CD14-positive monocyte (primary cell): ENCODE data around the gene CPA1. TPM values are rescaled to one million over a fixed set of nuclear protein-coding genes. Genes with fewer than 3 reads are reported as not detected.

Experiments
- DNase-seq, 3 donors: peaks; one replicate each; pipeline ENCODE4 v3.0.0-alpha.2; 2011 to 2022
- H2AFZ ChIP-seq: 2 replicates; pipeline ENCODE4 v1.6.0; 2012; ENCODE audit warnings: mild to moderate bottlenecking, low read depth, low read length, inconsistent platforms; ENCODE audit not compliant: insufficient read depth, poor library complexity, severe bottlenecking
- H3K27ac ChIP-seq, 2 donors: 1 replicate in 1 of 2; 2 replicates in 1 of 2; pipeline ENCODE4 v1.5.1; 2012 to 2013; ENCODE audit warnings: low read length in 2 of 2, control low read depth in 1 of 2, inconsistent platforms in 1 of 2, low read depth in 1 of 2, mild to moderate bottlenecking in 1 of 2
- H3K27me3 ChIP-seq, 2 donors: one replicate each; pipeline versions ENCODE4 v1.6.0 to v1.6.1; 2011 to 2013; ENCODE audit warnings: low read length in 2 of 2; ENCODE audit not compliant: control insufficient read depth in 2 of 2, insufficient read depth in 2 of 2
- H3K36me3 ChIP-seq, 2 donors: replicated peaks in 1 of 2; 1 replicate in 1 of 2; 2 replicates in 1 of 2; pipeline versions ENCODE4 v1.5.1 to v1.6.1; 2012 to 2013; ENCODE audit warnings: low read length in 2 of 2, control low read depth in 1 of 2, inconsistent platforms in 1 of 2, mild to moderate bottlenecking in 1 of 2; ENCODE audit not compliant: insufficient read depth in 2 of 2, control insufficient read depth in 1 of 2
- H3K4me1 ChIP-seq, 2 donors: 1 replicate in 1 of 2; 2 replicates in 1 of 2; pipeline versions ENCODE4 v1.5.1 to v1.6.1; 2012 to 2013; ENCODE audit warnings: low read length in 2 of 2, control low read depth in 1 of 2, inconsistent platforms in 1 of 2, mild to moderate bottlenecking in 1 of 2, moderate library complexity in 1 of 2; ENCODE audit not compliant: insufficient read depth in 2 of 2, control insufficient read depth in 1 of 2
- H3K4me2 ChIP-seq: replicated peaks from 2 replicates; pipeline ENCODE3; 2012; ENCODE audit warnings: low read length, moderate library complexity, mild to moderate bottlenecking; ENCODE audit not compliant: poor library complexity, severe bottlenecking; ENCODE audit errors: extremely low read depth
- H3K4me3 ChIP-seq, 3 experiments: fragments of 200-600 bp in 1 of 3; sonication (generic) in 1 of 3; replicated peaks in 1 of 3; 1 replicate in 2 of 3; 2 replicates in 1 of 3; pipeline ENCODE4 v1.5.1; 2011 to 2013; ENCODE audit warnings: low read length in 3 of 3, mild to moderate bottlenecking in 3 of 3, control low read depth in 2 of 3, low read depth in 2 of 3, inconsistent platforms in 1 of 3, moderate library complexity in 1 of 3
- H3K79me2 ChIP-seq: 2 replicates; pipeline ENCODE4 v1.6.0; 2012; ENCODE audit warnings: mild to moderate bottlenecking, control low read depth, inconsistent platforms, low read length, moderate library complexity; ENCODE audit not compliant: insufficient read depth
- H3K9ac ChIP-seq: 2 replicates; pipeline ENCODE4 v1.6.0; 2017; ENCODE audit warnings: low read length, mild to moderate bottlenecking; ENCODE audit not compliant: insufficient read depth, poor library complexity, severe bottlenecking
- H3K9me3 ChIP-seq, 2 donors: replicated peaks in 1 of 2; 1 replicate in 1 of 2; 2 replicates in 1 of 2; pipeline versions ENCODE4 v1.5.1 to v1.6.1; 2012 to 2013; ENCODE audit warnings: low read length in 2 of 2, control low read depth in 1 of 2; ENCODE audit not compliant: control insufficient read depth in 1 of 2, insufficient read depth in 1 of 2
- H4K20me1 ChIP-seq: 2 replicates; pipeline ENCODE4 v1.6.0; 2012; ENCODE audit warnings: mild to moderate bottlenecking, low read length, control low read depth, moderate library complexity; ENCODE audit not compliant: insufficient read depth
- H3K27ac Mint-ChIP-seq, 7 donors: one replicate each; pipeline ENCODE4 v1.8.0; 2020; ENCODE audit warnings: mild to moderate bottlenecking in 7 of 7, mixed read lengths in 7 of 7, moderate library complexity in 6 of 7, inconsistent platforms in 2 of 7
- H3K27me3 Mint-ChIP-seq, 3 donors: one replicate each; pipeline ENCODE4 v1.8.0; 2021 to 2022; ENCODE audit warnings: low read depth in 3 of 3, mild to moderate bottlenecking in 3 of 3, mixed read lengths in 3 of 3, moderate library complexity in 3 of 3, inconsistent platforms in 1 of 3
- H3K36me3 Mint-ChIP-seq, 2 donors: one replicate each; pipeline ENCODE4 v1.8.0; 2020; ENCODE audit warnings: mixed read lengths in 2 of 2, inconsistent platforms in 1 of 2, mild to moderate bottlenecking in 1 of 2
- H3K4me1 Mint-ChIP-seq: one replicate; pipeline ENCODE4 v1.8.0; 2020; ENCODE audit warnings: mild to moderate bottlenecking, mixed read lengths
- H3K4me3 Mint-ChIP-seq, 2 donors: one replicate each; pipeline ENCODE4 v1.8.0; 2020; ENCODE audit warnings: mild to moderate bottlenecking in 2 of 2, mixed read lengths in 2 of 2, moderate library complexity in 1 of 2
- H3K9me3 Mint-ChIP-seq, 7 donors: one replicate each; pipeline ENCODE4 v1.8.0; 2020 to 2022; ENCODE audit warnings: mixed read lengths in 7 of 7, mild to moderate bottlenecking in 6 of 7, moderate library complexity in 6 of 7, inconsistent platforms in 2 of 7
- WGBS: methylation state at CpG from one replicate; pipeline ENCODE4 v1.1.5; 2013; ENCODE audit warnings: missing lambda C conversion rate; ENCODE audit not compliant: insufficient coverage; 5-methylcytosine and 5-hydroxymethylcytosine counted together
- intact Hi-C, 2 donors: fragments of 100-400 bp; cut with micrococcal nuclease; formaldehyde crosslinking; loops; one replicate each; pipeline versions ENCODE4 v1.15.0 to v1.15.1; 2023
- polyA plus RNA-seq, 3 donors: library from polyadenylated mRNA; depleted of rRNA in 1 of 3; unstranded in 2 of 3; stranded (reverse) in 1 of 3; fragments of 300-500 nt in 2 of 3; fragments of >200 nt in 1 of 3; fragmentation: Illumina TruSeq in 2 of 3; gene quantifications; 1 replicate in 2 of 3; 2 replicates in 1 of 3; pipeline ENCODE4 v1.2.3, GENCODE V29; 2012 to 2021
- TF ChIP-seq, protein P1 (sequence below): fragments of 200-600 bp; IDR thresholded peaks from one replicate; pipeline ENCODE4 v1.8.0; 2022; ENCODE audit warnings: antibody characterized with exemption, mild to moderate bottlenecking

The CPA1 gene
- polyA plus RNA-seq, 3 donors: not detected

DNA sequence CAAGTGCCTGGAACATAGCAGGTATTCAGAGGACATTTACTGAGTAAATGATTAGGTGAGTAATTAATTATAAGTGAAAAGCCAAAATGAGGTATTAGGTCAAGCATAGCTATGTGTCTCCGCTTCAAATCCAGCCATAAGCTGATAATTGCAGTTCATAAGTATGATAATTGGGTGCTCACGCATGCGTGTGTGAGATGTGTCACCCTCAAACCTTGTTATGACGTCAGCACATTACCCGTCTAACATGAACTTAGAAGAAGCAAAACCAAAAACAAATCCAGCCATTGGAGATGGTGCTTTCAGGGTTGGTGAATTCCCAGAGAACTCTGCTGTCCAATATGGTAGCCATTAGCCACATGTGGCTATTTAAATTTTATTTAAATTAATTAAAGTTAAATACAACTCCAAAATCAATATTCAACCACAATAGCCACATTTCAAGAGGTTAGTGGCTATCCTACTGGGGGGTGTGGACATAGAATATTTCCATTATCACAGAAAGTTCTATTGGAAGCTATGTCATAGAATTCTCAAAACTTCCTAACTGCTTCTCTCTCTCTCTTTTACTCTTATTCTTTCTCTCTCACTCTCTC, 35.9 kb upstream of the CPA1 start, which contains the start of gene CPA5:
Gene CPA5 (plus strand): TSS at position 546 of the 596 bp plus-strand sequence. CDS start 1,670 bp downstream, outside the sequence.
- Histone ChIP-seq H3K36me3 (no peaks in the 10 kb centered on the region), H3K79me2 (no peaks in the 10 kb centered on the region), H3K9me3 (peaks cover 0 to 4% of the 10 kb centered on the region in 2 donors), H3K4me3 (no peak within 1 kb of the TSS), H3K27me3 (no peaks in the 10 kb centered on the region), H2AFZ (no peak within 1 kb of the TSS), H3K27ac (no peak within 1 kb of the TSS), H4K20me1 (no peaks in the 10 kb centered on the region), H3K9ac (no peak within 1 kb of the TSS), H3K4me2 (no peak within 1 kb of the TSS), H3K4me1 (no peaks in the 10 kb centered on the region)
- Mint-ChIP-seq H3K4me3 (no peak within 1 kb of the TSS), H3K27me3 (peaks cover 0 to 7% (median 0%) of the 10 kb centered on the region in 3 donors), H3K27ac (no peak within 1 kb of the TSS), H3K36me3 (no peaks in the 10 kb centered on the region), H3K9me3 (peaks cover 0 to 7% (median 2%) of the 10 kb centered on the region in 7 donors), H3K4me1 (no peaks in the 10 kb centered on the region)
- intact Hi-C loops: no loop called here
- WGBS: no CpG with 5 or more reads among the region's 5 CpGs
- TF ChIP-seq, protein P1, sequence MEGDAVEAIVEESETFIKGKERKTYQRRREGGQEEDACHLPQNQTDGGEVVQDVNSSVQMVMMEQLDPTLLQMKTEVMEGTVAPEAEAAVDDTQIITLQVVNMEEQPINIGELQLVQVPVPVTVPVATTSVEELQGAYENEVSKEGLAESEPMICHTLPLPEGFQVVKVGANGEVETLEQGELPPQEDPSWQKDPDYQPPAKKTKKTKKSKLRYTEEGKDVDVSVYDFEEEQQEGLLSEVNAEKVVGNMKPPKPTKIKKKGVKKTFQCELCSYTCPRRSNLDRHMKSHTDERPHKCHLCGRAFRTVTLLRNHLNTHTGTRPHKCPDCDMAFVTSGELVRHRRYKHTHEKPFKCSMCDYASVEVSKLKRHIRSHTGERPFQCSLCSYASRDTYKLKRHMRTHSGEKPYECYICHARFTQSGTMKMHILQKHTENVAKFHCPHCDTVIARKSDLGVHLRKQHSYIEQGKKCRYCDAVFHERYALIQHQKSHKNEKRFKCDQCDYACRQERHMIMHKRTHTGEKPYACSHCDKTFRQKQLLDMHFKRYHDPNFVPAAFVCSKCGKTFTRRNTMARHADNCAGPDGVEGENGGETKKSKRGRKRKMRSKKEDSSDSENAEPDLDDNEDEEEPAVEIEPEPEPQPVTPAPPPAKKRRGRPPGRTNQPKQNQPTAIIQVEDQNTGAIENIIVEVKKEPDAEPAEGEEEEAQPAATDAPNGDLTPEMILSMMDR: no peak
- DNase-seq: no peak

DNA sequence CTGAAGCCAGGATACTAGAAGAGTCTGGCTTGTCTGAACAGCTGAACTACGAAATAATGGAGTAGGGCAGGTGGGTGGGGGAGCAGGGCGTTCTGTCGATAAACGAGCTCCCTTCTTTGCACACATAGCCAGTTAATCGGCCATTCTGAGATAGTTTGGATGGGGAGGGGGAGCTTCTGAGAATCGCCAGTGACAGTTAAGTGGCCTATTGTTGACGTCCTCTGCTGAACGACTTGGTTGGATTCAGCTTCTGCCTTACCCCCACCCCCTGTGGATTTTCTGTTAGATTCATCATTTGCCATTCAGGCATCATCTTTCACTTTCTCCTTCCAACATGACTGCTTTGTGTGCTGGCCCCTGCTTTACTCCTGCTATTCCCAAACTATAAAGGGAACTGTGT, 35.2 kb upstream of the CPA1 start:
- Mint-ChIP-seq H3K4me1 (no peaks in the 10 kb centered on the region), H3K27me3 (peaks cover 0 to 8% (median 0%) of the 10 kb centered on the region in 3 donors), H3K27ac (no peak overlapping the region), H3K4me3 (no peak overlapping the region), H3K9me3 (peaks cover 0 to 7% (median 2%) of the 10 kb centered on the region in 7 donors), H3K36me3 (no peaks in the 10 kb centered on the region)
- Histone ChIP-seq H3K36me3 (no peaks in the 10 kb centered on the region), H3K4me3 (no peak overlapping the region), H3K4me2 (no peak overlapping the region), H2AFZ (no peak overlapping the region), H3K4me1 (no peaks in the 10 kb centered on the region), H3K79me2 (no peaks in the 10 kb centered on the region), H3K27ac (no peak overlapping the region), H3K9ac (no peak overlapping the region), H4K20me1 (no peaks in the 10 kb centered on the region), H3K9me3 (peaks cover 0 to 4% of the 10 kb centered on the region in 2 donors), H3K27me3 (no peaks in the 10 kb centered on the region)
- intact Hi-C loops: no loop called here
- WGBS: no CpG with 5 or more reads among the region's 8 CpGs
- DNase-seq: no peak
- TF ChIP-seq, protein P1: no peak
